Transverse colon (tissue), 3 donors: Measurements from ENCODE around the gene STARD10.

ENCODE experiments used
- CTCF ChIP-seq, 5 experiments: fragments of 200-600 bp in 3 of 5; fragments of 450-650 bp in 2 of 5; sonication (generic) in 3 of 5; IDR thresholded peaks; 1 replicate in 2 of 5; 2 replicates in 3 of 5; pipeline ENCODE4 v1.5.1; 2016 to 2017; ENCODE audit warnings: antibody characterized with exemption in 5 of 5, inconsistent platforms in 3 of 5, mild to moderate bottlenecking in 2 of 5, moderate library complexity in 1 of 5
- POLR2A ChIP-seq: fragments of 450-650 bp; IDR thresholded peaks from one replicate; pipeline ENCODE4 v1.6.1; 2016; ENCODE audit warnings: antibody characterized with exemption, mild to moderate bottlenecking, moderate library complexity

- TF ChIP-seq CTCF (IDR thresholded peaks at IDR 0.05) (no peak), POLR2A (peak; percentile 11)
Observed at GRCh38 chr11:72752088-72752914, 41.5 kb downstream of the STARD10 start, which contains the start of gene ARAP1.
